ENCODE results near the gene PHEX.

The PHEX gene

DNA sequence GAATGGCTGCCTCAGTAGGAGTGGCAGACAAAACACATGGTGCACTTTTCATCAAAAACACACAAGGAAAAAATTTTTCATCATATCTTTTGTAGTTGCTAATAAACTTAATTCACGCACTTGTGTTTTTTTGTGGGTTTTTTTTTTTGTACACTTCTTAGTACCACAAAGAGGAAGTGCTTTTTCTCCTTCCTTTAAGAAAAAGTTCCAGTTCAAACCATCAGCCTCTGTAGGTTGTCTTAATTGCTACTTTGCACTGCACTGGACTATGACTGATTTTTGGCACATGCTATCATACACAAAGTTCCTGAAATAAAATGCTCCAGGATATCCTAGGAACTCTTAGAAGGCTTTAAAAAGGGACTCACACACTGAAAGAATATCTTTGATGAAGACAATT lies at the start of gene PHEX:
Gene PHEX (plus strand): TSS at position 242 of the 400 bp plus-strand sequence. CDS start 681 bp downstream, outside the sequence.
- no peak for DNase-seq

DNA sequence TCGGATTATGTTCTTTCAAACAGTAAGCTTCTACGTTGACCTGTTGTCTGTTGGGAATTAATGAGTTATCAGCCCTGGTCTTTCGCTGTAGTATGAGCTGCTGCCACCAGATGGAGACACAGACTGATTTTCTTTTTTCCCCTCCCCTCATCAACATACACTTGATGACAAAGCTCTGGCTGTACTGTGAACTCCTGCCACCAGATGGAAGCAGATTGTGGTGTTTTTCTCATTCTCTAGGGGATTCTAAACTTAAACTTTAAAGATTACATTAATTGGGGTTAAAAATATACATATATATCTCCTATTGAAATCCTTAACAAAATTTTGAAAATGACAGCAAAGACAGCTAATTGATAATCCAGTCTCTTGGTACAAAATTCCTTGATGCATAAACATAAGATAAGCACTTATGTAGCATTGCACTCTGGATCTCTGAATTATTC lies 46.8 kb upstream of the PHEX start:
- DNase-seq = peak; percentile 69

DNA sequence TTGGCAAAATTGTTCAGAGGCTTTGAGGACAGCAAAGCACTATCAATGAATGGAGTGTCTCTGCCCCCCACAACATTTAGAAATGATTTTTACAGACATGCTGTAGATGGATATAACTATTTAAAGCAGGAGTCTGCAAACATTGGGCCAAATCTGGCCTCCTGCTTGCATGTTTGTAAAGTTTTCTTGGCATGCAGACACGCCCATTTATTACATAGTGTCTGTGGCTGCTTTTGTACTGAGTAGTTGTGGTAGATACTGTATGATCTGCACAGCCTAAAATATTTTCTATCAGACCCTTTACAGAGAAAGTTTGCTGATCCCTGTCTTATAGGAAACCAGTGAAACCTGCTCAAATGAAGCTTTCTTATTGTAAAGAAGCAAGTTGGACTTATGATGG lies 45.5 kb upstream of the PHEX start:
- DNase-seq = no peak

DNA sequence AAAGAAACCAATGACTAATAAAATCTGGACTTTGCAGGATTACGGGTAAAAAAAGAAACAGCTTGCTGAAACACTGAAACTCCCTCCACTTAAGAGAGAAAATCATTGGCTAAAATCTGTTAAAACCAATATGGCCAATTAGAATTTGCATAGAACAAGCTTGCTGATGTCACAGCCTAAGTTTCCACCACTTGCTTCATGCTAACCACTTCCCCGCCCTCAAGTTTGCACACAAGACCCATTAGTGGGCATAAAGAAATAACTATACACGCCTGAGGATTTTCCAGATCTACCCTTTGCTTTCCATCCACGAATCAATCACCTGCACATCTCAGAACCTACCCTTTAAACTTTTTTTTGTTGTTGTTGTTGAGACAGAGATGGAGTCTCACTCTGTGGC lies 42.7 kb upstream of the PHEX start:
- no peak for DNase-seq

DNA sequence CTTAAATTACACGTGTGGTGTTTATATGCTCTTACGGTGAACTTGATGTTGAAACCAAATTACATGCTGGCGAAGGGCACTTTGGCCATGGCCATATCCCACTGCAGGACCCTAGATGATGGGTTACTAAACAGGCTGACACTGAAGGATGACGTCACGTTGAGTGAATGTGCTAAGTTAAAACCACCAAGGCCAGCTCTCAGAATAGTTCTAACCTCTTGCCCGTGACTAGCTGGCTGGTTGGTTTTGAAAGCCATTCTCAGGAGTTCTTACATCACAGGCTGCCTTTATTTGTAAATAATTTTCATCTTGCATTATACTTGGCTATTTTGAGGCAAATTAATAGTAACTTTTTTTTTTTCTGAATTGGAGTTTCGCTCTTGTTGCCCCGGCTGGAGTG lies 41.3 kb upstream of the PHEX start:
- no peak for DNase-seq

DNA sequence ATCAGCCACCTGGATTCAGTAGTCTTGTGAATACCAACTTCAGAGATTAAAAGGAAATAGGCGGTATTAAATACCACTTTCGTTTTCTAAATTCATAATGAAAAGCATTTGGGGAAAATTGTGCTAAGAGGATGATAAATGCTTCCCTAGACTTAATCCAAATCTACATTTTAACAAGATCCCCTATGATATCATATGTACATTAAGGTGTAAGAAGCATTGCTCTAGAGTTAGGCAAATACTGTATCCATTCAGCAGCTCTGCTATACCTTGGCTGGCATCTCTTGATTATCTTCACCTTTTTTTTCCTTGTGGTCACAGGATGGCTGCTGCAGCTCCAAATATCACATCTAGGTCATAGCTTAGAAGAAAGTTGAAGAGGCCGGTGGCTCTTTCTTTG lies 40.6 kb upstream of the PHEX start:
- DNase-seq = no peak

DNA sequence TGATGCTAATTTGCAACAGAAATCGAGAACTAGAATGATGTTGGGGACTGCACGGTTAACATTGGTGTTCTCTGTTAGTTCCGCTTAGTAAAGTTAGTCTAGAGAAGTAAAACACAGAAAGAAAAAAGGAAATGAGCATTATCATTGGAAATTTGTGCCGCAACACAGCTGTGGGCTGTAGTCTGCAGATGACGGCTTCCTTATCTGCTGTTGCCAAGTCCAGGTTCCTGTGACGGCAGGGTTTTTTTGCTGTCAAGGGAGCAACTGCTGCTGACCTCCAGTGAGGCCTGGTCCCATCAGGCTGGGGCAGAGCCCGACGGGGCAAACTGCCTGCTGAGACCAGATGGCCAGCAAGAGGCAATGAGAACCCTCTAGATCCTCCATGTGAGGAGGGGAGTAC lies 38.9 kb upstream of the PHEX start:
- no peak for DNase-seq

DNA sequence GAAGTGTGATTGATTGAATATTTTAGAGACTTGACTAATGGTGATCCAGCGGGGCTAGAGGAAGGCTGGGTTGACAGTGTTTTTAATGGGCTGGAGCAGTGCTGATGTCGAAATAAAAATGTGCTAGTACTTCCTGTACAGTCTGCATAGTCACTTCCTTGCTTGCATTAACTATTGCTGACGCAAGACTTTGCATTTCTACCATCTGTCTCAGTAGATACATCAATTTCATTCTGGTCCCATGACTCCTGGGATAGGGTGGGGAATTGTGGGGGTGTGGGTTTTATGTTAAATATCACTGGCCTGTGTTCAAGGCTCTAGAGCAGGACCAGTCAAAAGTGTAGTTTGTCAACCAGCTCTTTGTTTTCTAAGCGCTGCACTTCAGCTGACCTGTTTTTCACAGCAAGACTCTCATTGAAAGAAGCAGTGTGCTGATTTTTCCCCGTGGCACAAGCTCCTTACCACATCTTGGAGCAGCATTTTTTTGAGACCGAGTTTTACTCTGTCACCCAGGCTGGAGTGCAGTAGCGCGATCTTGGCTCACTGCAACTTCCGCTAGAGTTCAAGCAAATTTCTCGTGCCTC lies 35.2 kb upstream of the PHEX start:
- no peak for DNase-seq

DNA sequence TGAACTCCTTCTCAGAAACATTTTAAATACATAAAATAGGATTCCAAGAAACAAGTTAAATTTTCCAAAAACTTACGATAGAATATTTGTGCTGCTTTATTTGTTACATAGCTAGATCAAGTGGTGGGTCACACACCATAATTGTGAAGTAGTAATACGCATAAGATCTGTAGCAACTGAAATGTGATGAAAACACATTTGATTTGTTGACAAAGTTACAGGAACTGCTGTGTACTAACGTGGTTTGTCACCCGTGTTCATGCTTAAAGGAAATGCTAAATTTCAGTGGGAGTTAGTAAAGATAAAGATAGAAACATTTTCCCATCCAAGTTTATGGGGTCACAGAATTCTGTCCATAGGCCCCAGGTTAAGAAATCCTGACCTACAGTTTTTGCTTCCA lies 34.1 kb upstream of the PHEX start:
- DNase-seq = no peak

DNA sequence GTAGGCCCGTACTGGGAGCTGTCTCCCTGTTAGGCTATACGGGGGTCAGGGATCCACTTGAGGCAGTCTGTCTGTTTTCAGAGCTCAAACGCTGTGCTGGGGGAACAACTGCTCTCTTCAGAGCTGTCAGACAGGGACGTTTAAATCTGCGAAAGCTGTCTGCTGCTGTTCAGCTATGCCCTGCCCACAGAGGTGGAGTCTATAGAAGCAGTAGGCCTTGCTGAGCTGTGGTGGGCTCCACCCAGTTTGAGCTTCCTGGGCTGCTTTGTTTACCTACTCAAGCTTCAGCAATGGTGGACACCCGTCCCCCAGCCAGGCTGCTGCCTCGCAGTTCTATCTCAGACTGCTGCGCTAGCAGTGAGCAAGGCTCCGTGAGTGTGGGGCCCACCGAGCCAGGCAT lies 27.3 kb upstream of the PHEX start:
- DNase-seq = no peak

DNA sequence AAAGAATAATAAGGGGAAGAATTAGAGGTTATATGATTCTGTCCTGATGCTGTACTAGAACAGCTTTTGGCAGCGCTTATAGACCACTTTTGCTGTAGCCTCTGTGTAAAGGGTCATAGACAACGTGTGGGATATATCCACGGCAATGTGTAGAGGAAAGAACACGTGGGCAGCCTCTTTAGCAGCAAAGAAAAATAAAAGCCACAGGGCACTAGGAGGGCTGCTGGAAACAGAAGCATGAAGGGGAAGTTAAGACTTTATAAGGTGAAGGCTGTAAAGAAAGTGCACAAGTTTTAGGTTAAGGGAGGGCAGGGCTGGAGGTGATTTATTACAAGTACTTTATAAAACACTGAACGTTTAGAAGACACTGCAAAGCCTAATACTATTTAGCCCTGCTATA lies 20.1 kb upstream of the PHEX start:
- DNase-seq = no peak

DNA sequence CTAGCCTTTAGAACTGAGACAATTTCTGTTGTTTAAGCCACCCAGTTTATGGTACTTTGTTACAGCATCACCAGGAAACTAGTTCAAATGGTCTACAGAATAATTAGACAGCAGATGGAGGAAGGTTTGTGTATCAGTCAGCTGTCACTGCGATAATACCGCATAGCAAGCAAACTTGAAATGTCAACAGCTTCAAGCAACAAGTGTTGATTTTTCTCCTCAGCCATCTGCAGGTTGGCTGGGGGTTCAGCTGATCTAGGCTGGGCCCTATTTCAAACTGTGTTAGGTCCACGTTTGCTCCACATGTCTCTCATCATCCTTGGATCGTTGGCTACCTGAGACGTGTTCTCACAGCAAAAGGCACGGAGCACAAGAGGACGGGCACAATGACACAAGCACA lies 19.2 kb upstream of the PHEX start:
- no peak for DNase-seq

DNA sequence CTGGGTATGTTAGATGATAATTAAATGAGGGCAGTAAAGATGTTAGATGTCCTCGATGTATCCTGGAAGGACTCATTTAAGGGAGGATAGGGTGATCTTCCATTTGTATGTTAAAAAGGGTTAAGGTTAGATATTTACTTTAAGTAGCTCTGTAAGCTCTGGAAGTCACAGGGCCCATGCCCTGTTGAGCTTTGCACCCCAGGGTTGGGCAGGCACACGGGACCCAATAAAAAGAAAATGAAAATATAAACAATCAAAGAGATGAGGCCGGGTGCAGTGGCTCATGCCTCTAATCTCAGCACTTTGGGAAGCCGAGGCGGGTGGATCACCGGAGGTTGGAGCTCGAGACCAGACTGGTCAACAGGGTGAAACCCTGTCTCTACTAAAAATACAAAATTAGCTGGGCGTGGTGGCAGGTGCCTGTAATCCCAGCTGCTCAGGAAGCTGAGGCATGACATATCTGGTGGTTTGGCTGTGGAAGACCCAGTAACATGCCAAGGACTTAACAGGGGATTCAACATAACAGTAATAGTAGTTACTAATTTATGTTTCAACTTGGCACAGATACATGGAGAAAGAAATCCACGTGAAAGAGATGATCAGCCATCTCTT lies 16.9 kb upstream of the PHEX start:
- no peak for DNase-seq

DNA sequence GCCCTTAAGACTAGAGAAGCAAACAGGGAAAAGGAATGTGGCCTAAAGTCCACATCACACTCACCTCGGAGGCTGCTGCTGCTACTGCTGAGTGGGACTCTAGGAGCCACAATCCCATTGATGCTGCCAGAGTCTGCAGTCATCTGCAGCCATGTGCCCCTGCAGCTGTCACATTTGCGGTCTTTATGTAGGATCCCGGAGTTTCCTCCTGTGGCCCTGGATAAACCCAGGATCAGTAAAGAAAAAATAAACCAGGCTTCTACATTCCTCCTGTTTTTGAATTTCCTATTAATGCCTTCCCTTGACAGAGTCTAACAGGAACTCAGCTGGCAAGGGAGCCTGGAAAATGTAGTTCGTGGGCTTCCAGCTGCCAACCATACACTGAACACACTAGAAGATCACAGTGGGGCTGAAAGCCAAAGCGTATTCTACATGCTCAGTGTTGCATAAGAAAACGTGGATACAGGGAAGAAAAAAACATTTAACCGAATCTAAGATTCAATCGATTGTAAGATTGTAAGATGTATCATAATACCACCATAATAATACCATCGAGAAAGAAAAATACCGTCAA lies 10.3 kb upstream of the PHEX start:
- peak; percentile 37 for DNase-seq

DNA sequence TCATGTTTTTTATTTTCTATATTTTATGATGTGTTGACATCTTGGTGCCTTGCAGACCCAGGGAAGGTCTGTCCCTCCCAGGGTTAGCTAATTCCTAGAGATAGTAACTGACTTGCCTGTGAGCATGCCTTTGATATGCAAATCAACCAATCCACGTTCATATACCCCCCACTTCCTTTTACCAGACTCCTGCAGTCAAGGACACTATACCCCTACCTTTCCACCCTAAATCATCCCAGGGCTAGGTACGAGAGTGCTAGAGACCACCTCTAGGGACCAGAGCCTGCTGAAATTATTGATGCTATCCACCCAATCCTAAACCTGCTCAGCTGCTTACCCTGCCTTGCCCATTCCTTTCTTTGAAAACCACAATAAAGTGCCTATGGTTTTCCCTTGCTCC lies 7.5 kb upstream of the PHEX start:
- no peak for DNase-seq

DNA sequence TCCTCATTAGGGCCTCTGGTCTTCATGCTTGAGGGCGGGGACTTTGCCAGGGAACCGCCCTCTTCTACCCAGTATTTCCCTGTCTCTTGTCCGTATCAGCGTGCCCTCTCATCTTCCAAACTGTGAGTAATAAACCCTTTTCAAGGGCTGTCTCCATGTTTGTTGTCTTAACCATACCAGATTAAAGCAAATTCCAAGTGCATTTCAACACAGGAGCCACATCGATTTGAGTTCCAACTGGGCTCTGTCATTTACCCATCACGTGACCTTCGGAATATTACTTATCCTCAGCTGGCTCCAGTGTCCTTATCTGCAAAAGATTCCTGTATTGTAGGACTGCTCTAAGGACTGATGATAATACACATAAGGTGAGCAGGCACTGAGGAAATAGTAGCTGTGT lies 6.4 kb upstream of the PHEX start:
- DNase-seq = no peak

DNA sequence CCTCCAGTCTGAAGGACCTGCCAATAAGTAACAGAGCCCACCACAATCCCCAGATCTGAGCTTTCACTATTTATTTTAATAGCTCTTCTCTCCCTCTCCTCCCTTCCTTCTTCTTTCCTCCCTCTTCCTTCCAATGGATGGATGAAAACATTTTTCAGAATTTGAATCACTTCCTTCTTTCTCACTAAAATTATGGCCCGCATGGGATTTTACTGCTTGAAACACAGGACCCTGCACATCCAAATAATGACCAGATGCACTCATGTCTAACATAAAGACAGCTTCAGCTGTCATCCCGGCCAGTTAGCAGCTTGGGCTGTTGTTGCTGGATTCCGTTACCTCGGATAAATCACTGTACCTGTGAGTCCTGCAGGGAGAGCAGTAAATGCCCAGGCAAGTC lies 5.4 kb upstream of the PHEX start:
- no peak for DNase-seq

DNA sequence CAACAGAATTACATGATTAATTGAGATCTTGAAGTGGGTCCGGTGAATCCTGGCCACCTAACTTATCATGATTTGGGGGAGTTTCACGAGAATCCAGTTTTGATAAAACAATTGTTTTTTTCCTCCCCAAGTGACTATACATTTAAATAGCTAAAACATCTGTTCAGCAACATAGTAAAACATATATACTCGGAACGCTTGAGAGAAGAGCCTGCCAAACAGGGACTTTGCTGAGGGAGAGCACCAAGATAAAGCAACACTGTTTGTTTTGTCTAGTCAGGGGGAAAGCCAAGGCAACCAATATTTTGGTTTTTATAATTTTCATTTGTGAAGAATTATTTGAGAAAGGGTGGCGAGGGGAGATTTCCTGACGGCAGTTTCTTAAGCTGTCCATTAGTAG lies 381 bp downstream of the PHEX start:
- no peak for DNase-seq

DNA sequence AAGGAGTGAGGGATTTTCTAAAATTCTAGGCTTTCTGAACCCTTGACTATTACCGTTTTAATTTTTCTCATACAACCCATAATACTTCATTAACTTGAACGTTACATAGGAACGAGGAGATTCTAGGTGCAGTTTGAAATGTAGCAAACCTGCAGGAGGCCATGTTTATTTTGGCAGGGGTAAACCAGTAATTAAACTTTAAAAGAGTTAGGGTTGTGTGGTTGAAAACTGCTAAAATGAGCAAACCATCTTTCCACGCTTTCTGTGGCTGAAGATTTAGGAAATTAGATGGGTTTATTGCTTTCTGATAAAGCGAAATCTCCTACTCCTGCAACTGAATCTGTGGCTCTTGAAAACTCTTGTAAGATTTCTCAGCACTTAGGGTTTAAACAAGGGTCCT lies 1.7 kb downstream of the PHEX start:
- DNase-seq = no peak

DNA sequence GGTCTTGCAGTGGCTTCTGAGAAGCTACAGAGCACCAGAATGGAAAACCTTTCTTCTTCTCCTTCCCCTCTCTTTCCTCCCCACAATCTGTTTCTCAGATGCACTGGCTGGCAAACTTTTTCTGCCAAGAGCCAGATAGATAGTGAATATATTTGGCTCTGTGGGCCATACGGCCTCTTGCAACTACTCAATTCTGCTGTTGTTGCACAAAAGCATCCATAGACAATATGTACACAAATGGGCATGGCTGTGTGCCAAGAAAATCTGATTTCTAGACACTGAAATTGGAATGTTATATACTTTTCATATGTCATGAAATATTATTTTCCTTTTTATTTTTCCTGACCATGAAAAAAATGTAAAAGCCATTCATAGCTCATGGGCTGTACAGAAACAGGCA lies 3.1 kb downstream of the PHEX start:
- DNase-seq = peak; percentile 55

DNA sequence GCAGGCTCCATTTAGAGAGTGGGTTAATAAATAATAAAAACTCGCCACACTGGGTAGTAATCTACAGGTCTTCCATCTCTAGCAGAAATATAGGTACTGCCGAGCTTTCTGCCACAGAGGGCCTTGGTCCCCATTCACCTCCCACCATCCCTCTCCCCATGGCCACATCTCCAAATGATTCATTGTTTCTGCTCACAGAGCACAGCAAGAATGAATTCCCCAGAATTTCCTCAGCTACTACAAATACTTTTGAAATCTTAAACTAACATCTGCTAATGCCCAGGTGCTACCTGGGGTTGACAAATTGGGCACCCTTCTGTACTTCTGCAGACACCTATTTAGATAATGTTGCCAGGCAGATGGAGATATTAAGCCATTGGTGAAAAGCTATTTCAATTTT lies 5.1 kb downstream of the PHEX start:
- DNase-seq = no peak

DNA sequence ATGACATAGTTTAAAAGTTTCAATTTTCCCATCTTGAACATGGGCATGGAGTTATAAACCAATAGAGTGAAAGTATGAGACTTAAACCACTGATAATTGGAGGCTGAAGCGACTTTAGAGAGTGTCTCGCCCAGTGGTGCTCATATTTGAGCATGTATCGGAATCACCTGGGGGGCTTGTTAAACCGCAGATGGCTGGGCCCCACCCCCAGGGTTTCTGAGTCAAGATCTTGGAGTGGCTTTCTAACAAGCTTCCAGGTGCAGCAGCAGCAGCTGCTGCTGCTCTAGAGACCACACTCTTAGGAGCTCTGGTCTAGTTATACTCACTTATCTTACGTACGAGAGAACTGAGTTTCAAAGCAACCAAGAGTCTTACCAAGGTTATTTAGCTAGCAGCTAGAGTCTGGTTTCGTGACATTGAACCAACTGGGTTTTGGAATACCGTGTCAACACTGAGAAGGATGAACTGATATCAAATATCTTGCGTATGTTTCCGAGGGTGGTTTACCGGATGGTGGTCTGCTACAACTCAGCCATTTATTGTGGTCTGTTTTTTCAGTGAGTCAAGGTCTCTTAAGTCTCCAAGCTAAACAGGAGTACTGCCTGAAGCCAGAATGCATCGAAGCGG lies 5.9 kb downstream of the PHEX start:
- DNase-seq = no peak

DNA sequence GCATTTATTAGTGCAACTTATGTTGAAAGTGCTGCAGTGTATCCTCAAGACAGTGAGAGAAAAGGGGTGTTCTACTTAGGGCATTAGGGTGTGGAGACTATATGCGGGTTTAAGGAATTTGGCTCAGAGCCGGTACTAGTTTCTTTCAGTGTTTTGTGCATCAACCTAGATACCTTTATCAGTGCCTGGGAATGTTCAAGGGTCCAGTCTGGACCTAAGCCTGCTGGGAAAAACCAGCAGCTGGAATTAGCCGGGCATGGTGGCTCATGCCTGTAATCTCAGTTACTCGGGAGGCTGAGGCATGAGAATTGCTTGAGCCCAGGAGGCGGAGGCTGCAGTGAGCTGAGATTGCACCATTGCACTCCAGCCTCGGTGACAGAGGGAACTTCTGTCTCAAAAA lies 7.4 kb downstream of the PHEX start:
- no peak for DNase-seq

DNA sequence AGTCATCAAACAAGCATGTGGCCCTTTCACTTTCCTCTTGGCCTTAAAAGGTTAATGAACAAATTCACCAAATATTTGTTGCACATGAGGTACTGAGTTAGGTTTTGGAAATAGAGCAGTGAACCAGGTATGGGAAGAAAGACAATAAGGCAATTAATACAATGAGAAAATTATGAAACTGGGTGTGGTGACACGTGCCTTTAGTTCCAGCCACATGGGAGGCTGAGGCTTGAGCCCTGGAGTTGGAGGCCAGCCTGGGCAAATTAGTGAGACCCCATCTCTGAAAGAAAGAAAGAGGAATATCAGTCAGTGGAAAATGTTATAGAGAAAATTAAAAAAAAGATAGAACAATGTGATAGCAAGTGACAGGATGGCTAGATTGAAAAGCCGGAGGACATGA lies 8.1 kb downstream of the PHEX start:
- DNase-seq = no peak
